GM21447 (cell line): ENCODE data around the gene NADK.
"Not testable (repeated sequence)": the region's sequence is repeated elsewhere in the genome, so short reads cannot be mapped to it uniquely, and the experiment has no call there.

Source experiments
- ATAC-seq: cut with Tn5 transposase; IDR thresholded peaks from one replicate; pipeline ENCODE4 v1.9.1; 2021; ENCODE audit not compliant: unreplicated experiment

The NADK gene

GRCh38 chr1:1707241-1707640 lies 71.0 kb downstream of the NADK start:
- not testable (repeated sequence) for ATAC-seq

DNA sequence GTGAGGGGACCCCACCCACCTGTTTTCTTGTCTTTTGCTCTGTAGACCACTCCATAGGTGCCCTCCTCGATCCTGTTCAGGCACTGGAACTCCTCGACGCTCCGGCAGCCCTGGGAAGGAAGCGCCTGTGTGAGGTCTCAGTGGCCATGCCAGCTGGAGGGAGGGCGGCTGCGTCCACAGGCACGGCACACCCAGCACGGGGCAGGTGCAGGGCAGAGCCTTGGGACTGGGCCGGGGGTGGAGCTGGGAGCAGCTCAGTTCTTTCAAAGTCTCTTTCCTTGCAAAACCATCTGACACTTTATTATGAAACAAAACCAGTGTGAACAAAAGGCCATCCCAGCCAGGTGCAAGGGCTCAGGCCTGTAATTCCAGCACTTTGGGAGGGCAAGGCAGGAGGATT lies 72.6 kb downstream of the NADK start:
- not testable (repeated sequence) for ATAC-seq

- not testable (repeated sequence) for ATAC-seq
Observed at GRCh38 chr1:1704284-1704957, 73.8 kb downstream of the NADK start.

DNA sequence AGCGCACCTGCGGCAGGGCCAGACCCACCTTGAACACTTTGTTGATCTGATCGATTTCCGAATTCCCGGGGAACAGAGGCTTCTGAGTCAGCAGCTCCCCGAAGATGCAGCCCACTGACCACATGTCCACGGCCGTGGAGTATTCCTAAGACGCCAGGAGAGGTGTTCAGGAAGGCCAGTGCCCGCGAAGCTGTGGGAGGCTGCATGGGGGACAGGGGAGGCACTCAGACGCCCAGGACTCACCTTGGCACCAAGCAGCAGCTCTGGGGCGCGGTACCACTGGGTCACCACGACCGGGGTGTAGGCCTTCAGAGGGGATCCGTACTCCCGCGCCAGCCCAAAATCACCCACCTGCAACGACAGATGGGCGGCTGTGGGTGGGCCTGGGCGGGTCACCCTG lies 74.5 kb downstream of the NADK start:
- ATAC-seq, result no peak

- not testable (repeated sequence) for ATAC-seq
Observed at GRCh38 chr1:1702506-1702905, 75.8 kb downstream of the NADK start.
